ENCODE results near the gene SMARCAL1. TPM values are rescaled to one million over a fixed set of nuclear protein-coding genes. Genes with fewer than 3 reads are reported as not detected.

SMARCAL1 gene
- total RNA-seq, 4 donors from 2014 or later, result 27.3 to 76.7 (median 34.4) TPM

- Histone ChIP-seq H3K4me1 (no peaks in the 10 kb centered on the region), H3K9me3 (no peaks in the 10 kb centered on the region), H3K36me3 (no peaks in the 10 kb centered on the region), H3K4me3 (no peak overlapping the region), H3K27ac (no peak overlapping the region), H3K27me3 (no peaks in the 10 kb centered on the region)
- TF ChIP-seq CTCF (IDR thresholded peaks at IDR 0.05), result no peak
- no peak for TF ChIP-seq POLR2A (IDR thresholded peaks at IDR 0.05)
- no peak for DNase-seq
Measured at GRCh38 chr2:216389570-216389969, 22.7 kb upstream of the SMARCAL1 start.

GRCh38 chr2:216391401-216391800 is 20.9 kb upstream of the SMARCAL1 start:
- no peak overlapping the region for H3K4me3 ChIP-seq
- no peaks in the 10 kb centered on the region for H3K27me3 ChIP-seq
- H3K9me3 ChIP-seq, result no peaks in the 10 kb centered on the region
- H3K27ac ChIP-seq, result no peak overlapping the region
- no peak for TF ChIP-seq CTCF (IDR thresholded peaks at IDR 0.05)
- TF ChIP-seq POLR2A (IDR thresholded peaks at IDR 0.05), result no peak
- no peaks in the 10 kb centered on the region for H3K4me1 ChIP-seq
- H3K36me3 ChIP-seq, result no peaks in the 10 kb centered on the region
- DNase-seq, result no peak

- Histone ChIP-seq H3K9me3 (no peaks in the 10 kb centered on the region), H3K27me3 (no peaks in the 10 kb centered on the region), H3K4me1 (no peaks in the 10 kb centered on the region), H3K4me3 (no peak overlapping the region), H3K36me3 (no peaks in the 10 kb centered on the region), H3K27ac (no peak overlapping the region)
- no peak for DNase-seq
- TF ChIP-seq POLR2A (IDR thresholded peaks at IDR 0.05), result no peak
- TF ChIP-seq CTCF (IDR thresholded peaks at IDR 0.05), result no peak
Measured at GRCh38 chr2:216392018-216392562, 20.2 kb upstream of the SMARCAL1 start.

- no peaks in the 10 kb centered on the region for H3K36me3 ChIP-seq
- H3K27ac ChIP-seq, result no peak overlapping the region
- H3K9me3 ChIP-seq, result no peaks in the 10 kb centered on the region
- no peak overlapping the region for H3K4me3 ChIP-seq
- no peak for DNase-seq
- H3K27me3 ChIP-seq, result no peaks in the 10 kb centered on the region
- no peaks in the 10 kb centered on the region for H3K4me1 ChIP-seq
- TF ChIP-seq CTCF (IDR thresholded peaks at IDR 0.05), result no peak
- TF ChIP-seq POLR2A (IDR thresholded peaks at IDR 0.05), result no peak
Measured at GRCh38 chr2:216392945-216393840, 19.1 kb upstream of the SMARCAL1 start.

- no peak overlapping the region for H3K27ac ChIP-seq
- no peaks in the 10 kb centered on the region for H3K27me3 ChIP-seq
- H3K9me3 ChIP-seq, result no peaks in the 10 kb centered on the region
- no peak for DNase-seq
- no peaks in the 10 kb centered on the region for H3K4me1 ChIP-seq
- no peaks in the 10 kb centered on the region for H3K36me3 ChIP-seq
- TF ChIP-seq POLR2A (IDR thresholded peaks at IDR 0.05) (no peak), CTCF (IDR thresholded peaks at IDR 0.05) (no peak)
- no peak overlapping the region for H3K4me3 ChIP-seq
Measured at GRCh38 chr2:216394881-216395280, 17.4 kb upstream of the SMARCAL1 start.

Data from Peyer's patch (tissue), 4 donors.